Muscle layer of duodenum (tissue), 2 donors: ENCODE measurements around the gene SHISA3.

Experiments
- H3K27ac ChIP-seq: one replicate; pipeline ENCODE4 v1.7.0; 2013; ENCODE audit warnings: mild to moderate bottlenecking, low read length
- H3K27me3 ChIP-seq: one replicate; pipeline ENCODE4 v1.7.0; 2013; ENCODE audit warnings: low read depth, mild to moderate bottlenecking, control low read depth, low read length
- H3K36me3 ChIP-seq, 2 donors: one replicate each; pipeline ENCODE4 v1.7.0; 2013; ENCODE audit warnings: low read length in 2 of 2, control low read depth in 1 of 2, mild to moderate bottlenecking in 1 of 2; ENCODE audit not compliant: insufficient read depth in 2 of 2, control insufficient read depth in 1 of 2
- H3K4me1 ChIP-seq, 2 donors: one replicate each; pipeline ENCODE4 v1.7.0; 2013; ENCODE audit warnings: low read length in 2 of 2, mild to moderate bottlenecking in 2 of 2, control low read depth in 1 of 2, moderate library complexity in 1 of 2; ENCODE audit not compliant: insufficient read depth in 2 of 2, control insufficient read depth in 1 of 2
- H3K4me3 ChIP-seq, 2 donors: one replicate each; pipeline ENCODE4 v1.7.0; 2013; ENCODE audit warnings: low read length in 2 of 2, low read depth in 1 of 2, mild to moderate bottlenecking in 1 of 2
- H3K9me3 ChIP-seq, 2 donors: one replicate each; pipeline ENCODE4 v1.7.0; 2013; ENCODE audit warnings: low read length in 2 of 2, control low read depth in 1 of 2, mild to moderate bottlenecking in 1 of 2; ENCODE audit not compliant: control insufficient read depth in 1 of 2
- donor health status: healthy.

SHISA3 gene

GRCh38 chr4:42396752-42397634 is at the start of gene SHISA3:
Gene SHISA3, plus strand, starts transcription at chr4:42397488. Its CDS starts 569 bp downstream, at chr4:42398057.
- peaks cover 43% of the 10 kb centered on the region for H3K27me3 ChIP-seq
- no peak within 1 kb of the TSS for H3K27ac ChIP-seq
- no peaks in the 10 kb centered on the region for H3K36me3 ChIP-seq
- H3K9me3 ChIP-seq: no peaks in the 10 kb centered on the region
- H3K4me3 ChIP-seq: peak within 1 kb of the TSS; percentile 49 to 81
- H3K4me1 ChIP-seq: peaks cover 4 to 23% of the 10 kb centered on the region in 2 donors

GRCh38 chr4:42348247-42348646 is 49.0 kb upstream of the SHISA3 start:
- Histone ChIP-seq H3K4me3 (no peak overlapping the region), H3K36me3 (no peaks in the 10 kb centered on the region), H3K4me1 (no peaks in the 10 kb centered on the region), H3K27me3 (no peaks in the 10 kb centered on the region), H3K9me3 (no peaks in the 10 kb centered on the region), H3K27ac (no peak overlapping the region)

DNA sequence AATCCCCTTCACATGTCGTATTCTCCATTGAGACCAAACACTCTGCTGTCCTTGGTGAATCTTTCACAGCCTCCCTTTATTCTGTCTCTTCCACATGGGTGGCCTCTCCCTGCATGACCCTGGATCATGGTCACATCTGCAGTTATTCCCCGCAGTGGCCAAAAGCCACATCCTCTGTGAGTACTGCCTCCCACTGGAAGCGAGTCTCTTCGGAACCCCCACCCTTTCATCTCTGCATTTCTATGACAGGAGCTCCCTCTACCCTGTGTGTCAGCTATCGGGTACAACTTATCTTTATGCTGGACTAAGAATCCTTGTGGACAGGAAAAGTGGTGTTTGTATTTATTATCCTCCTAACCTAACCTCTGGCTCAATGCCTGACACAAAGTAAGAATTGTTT is 48.6 kb upstream of the SHISA3 start:
- Histone ChIP-seq H3K4me1 (no peaks in the 10 kb centered on the region), H3K27me3 (no peaks in the 10 kb centered on the region), H3K9me3 (no peaks in the 10 kb centered on the region), H3K4me3 (no peak overlapping the region), H3K36me3 (no peaks in the 10 kb centered on the region), H3K27ac (no peak overlapping the region)

GRCh38 chr4:42350611-42351182 is 46.6 kb upstream of the SHISA3 start:
- no peak overlapping the region for H3K4me3 ChIP-seq
- no peaks in the 10 kb centered on the region for H3K27me3 ChIP-seq
- H3K9me3 ChIP-seq: no peaks in the 10 kb centered on the region
- H3K27ac ChIP-seq: no peak overlapping the region
- H3K36me3 ChIP-seq: no peaks in the 10 kb centered on the region
- H3K4me1 ChIP-seq: no peaks in the 10 kb centered on the region

DNA sequence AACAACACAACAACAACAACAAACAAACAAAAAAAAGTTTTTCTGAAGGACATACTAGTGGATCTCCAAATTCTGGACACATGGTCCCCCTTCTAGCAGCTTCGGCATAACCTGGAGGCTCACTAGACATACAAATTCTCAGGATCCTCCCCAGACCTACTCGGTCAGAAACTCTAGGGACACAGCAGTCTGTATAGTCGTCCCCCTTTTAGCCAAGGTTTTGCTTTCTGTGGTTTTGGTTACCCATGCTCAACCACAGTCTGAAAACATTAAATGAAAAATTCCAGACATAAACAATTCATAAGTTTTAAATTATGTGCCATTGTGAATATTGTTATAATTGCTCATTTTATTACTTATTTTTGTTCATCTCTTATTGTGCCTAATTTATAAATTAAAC is 45.2 kb upstream of the SHISA3 start:
- no peak overlapping the region for H3K4me3 ChIP-seq
- no peaks in the 10 kb centered on the region for H3K9me3 ChIP-seq
- no peaks in the 10 kb centered on the region for H3K27me3 ChIP-seq
- H3K36me3 ChIP-seq: no peaks in the 10 kb centered on the region
- no peak overlapping the region for H3K27ac ChIP-seq
- no peaks in the 10 kb centered on the region for H3K4me1 ChIP-seq

DNA sequence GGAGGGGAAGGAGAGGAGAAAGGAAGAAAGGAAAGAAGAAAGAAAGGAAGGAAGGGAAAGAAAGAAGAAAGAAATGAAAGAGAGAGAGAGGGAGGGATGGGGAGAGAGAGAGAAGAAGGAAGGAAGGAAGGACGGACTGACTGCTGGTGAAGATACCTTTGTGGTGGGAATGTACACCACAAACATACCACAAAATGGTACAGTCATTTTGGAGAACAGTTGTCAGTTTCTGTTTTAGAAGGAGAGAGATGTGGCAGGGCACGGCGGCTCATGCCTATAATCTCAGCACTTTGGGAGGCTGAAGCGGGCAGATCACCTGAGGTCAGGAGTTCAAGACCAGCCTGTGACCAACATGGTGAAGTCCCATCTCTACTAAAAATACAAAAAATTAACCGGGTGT is 40.0 kb upstream of the SHISA3 start:
- Histone ChIP-seq H3K4me1 (peaks cover 0 to 5% of the 10 kb centered on the region in 2 donors), H3K4me3 (no peak overlapping the region), H3K27me3 (no peaks in the 10 kb centered on the region), H3K36me3 (no peaks in the 10 kb centered on the region), H3K9me3 (no peaks in the 10 kb centered on the region), H3K27ac (no peak overlapping the region)

- Histone ChIP-seq H3K9me3 (peaks cover 0 to 3% of the 10 kb centered on the region in 2 donors), H3K27ac (no peak overlapping the region), H3K4me1 (peaks cover 0 to 5% of the 10 kb centered on the region in 2 donors), H3K4me3 (peak overlapping the region; percentile 40 to 45), H3K27me3 (no peaks in the 10 kb centered on the region), H3K36me3 (no peaks in the 10 kb centered on the region)
Observed at GRCh38 chr4:42359711-42360110, 37.6 kb upstream of the SHISA3 start.

DNA sequence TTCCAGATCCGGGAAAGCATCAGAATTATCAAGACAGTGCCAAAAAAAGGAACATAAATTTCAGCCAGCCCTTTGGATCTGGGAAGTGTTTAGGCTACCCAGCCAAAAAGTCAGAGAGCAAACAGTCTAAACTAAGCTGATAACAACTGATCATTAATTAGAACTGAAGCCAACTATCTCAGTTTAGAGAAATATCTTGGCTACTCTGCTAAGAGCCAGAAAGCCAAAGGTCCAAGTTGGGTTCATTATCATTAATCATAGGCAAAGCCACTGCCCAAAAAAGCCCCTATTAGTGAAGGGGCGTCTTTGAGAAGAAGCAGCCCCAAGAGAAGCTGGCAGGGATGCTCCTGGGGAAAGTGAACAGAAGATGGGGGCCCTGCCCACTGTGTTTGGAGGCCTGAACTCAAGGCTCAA is 37.0 kb upstream of the SHISA3 start:
- Histone ChIP-seq H3K27ac (no peak overlapping the region), H3K9me3 (peaks cover 0 to 3% of the 10 kb centered on the region in 2 donors), H3K4me3 (peak overlapping the region; percentile 40 to 45), H3K36me3 (no peaks in the 10 kb centered on the region), H3K4me1 (peaks cover 0 to 5% of the 10 kb centered on the region in 2 donors), H3K27me3 (no peaks in the 10 kb centered on the region)

DNA sequence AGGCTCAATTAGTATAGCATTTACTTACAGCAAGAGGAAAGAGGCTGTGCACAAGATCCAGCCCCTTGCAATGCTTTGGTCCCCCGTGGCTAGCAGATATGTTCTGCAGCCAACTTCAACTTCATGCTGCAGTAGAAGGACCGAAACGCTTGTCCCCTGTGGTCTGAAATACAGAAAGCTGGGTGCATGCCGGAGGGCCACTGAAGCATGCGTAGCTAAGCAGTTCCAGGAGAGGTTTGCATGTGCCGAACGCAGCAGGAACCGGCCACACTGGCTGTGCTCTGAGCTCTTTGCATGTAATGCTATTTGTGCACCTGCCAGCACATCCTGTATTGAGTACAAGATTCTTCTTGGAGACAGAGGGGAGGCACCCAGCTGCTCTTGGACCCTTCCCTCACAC is 35.8 kb upstream of the SHISA3 start:
- no peaks in the 10 kb centered on the region for H3K27me3 ChIP-seq
- peaks cover 0 to 3% of the 10 kb centered on the region in 2 donors for H3K9me3 ChIP-seq
- H3K27ac ChIP-seq: no peak overlapping the region
- H3K4me1 ChIP-seq: peaks cover 0 to 5% of the 10 kb centered on the region in 2 donors
- H3K36me3 ChIP-seq: no peaks in the 10 kb centered on the region
- no peak overlapping the region for H3K4me3 ChIP-seq

DNA sequence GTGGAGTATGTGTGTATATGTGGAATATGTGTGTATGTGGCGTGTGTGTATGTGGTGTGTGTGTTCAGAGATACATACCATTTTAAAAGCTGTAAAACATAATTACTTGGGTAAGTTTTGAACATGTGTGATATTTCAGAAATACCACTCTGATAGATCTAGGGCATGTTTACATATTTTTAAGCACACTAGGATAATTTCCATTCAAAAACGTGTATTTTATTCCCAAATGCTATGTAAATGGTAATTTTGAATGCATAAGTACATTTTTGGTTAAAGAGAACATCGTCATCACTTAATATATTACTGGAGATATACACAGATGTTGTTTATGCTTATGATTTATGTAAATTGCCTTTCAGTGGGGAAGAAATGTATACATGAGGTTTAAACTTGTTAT is 34.7 kb upstream of the SHISA3 start:
- H3K9me3 ChIP-seq: peaks cover 0 to 3% of the 10 kb centered on the region in 2 donors
- H3K36me3 ChIP-seq: no peaks in the 10 kb centered on the region
- no peak overlapping the region for H3K27ac ChIP-seq
- no peaks in the 10 kb centered on the region for H3K27me3 ChIP-seq
- H3K4me3 ChIP-seq: no peak overlapping the region
- peaks cover 0 to 5% of the 10 kb centered on the region in 2 donors for H3K4me1 ChIP-seq

DNA sequence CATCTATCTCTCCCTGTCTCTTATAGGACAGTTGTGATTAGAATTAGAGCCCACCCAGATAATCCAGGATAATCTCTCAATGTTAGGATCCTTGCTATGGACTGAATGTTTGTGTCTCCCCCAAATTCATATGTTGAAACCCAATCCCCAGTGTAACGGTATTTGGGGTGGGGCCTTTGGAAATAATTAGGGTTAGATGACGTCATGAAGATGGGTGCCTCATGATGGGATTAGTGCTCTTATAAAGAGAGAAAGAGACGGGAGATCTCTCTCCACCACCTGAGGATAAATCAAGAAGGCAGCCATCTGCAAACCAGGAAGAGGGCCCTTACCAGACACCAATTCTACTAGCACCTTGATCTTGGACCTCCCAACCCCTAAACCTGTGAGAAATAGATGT is 33.7 kb upstream of the SHISA3 start:
- peaks cover 0 to 5% of the 10 kb centered on the region in 2 donors for H3K4me1 ChIP-seq
- no peaks in the 10 kb centered on the region for H3K27me3 ChIP-seq
- H3K9me3 ChIP-seq: peaks cover 0 to 3% of the 10 kb centered on the region in 2 donors
- no peak overlapping the region for H3K4me3 ChIP-seq
- H3K36me3 ChIP-seq: no peaks in the 10 kb centered on the region
- no peak overlapping the region for H3K27ac ChIP-seq
